Liver (tissue), 9 donors: ENCODE data around the gene DICER1. TPM values are rescaled to one million over a fixed set of nuclear protein-coding genes. Genes with fewer than 3 reads are reported as not detected.

ENCODE experiments used
- DNase-seq: peaks from one replicate; pipeline ENCODE4 v3.0.0-alpha.2; 2017; ENCODE audit warnings: low spot score
- H3K27ac ChIP-seq, 2 donors: one replicate each; pipeline ENCODE4 v1.7.0; 2013; ENCODE audit warnings: inconsistent platforms in 2 of 2, low read length in 2 of 2, control low read depth in 1 of 2, low read depth in 1 of 2, mild to moderate bottlenecking in 1 of 2
- H3K27me3 ChIP-seq, 4 donors: one replicate each; pipeline versions ENCODE4 v1.6.1 to v1.7.0; 2013; ENCODE audit warnings: low read length in 3 of 4, inconsistent platforms in 1 of 4, mild to moderate bottlenecking in 1 of 4, moderate library complexity in 1 of 4; ENCODE audit not compliant: control insufficient read depth in 4 of 4, insufficient read depth in 4 of 4
- H3K36me3 ChIP-seq, 4 donors: one replicate each; pipeline versions ENCODE4 v1.6.1 to v1.7.0; 2013; ENCODE audit warnings: low read length in 3 of 4, mild to moderate bottlenecking in 3 of 4, low read depth in 1 of 4, moderate library complexity in 1 of 4; ENCODE audit not compliant: control insufficient read depth in 4 of 4, insufficient read depth in 3 of 4
- H3K4me1 ChIP-seq, 4 donors: one replicate each; pipeline versions ENCODE4 v1.6.1 to v1.7.0; 2013; ENCODE audit warnings: low read length in 3 of 4, mild to moderate bottlenecking in 3 of 4, moderate library complexity in 1 of 4; ENCODE audit not compliant: control insufficient read depth in 4 of 4, insufficient read depth in 4 of 4
- H3K4me3 ChIP-seq, 3 donors: one replicate each; pipeline versions ENCODE4 v1.6.1 to v1.7.0; 2013; ENCODE audit warnings: low read length in 3 of 3, control low read depth in 1 of 3, low read depth in 1 of 3, mild to moderate bottlenecking in 1 of 3
- H3K9ac ChIP-seq, 2 donors: one replicate each; pipeline ENCODE4 v1.7.0; 2013; ENCODE audit warnings: low read length in 2 of 2, mild to moderate bottlenecking in 2 of 2, moderate library complexity in 2 of 2, control low read depth in 1 of 2, low read depth in 1 of 2
- H3K9me3 ChIP-seq, 4 donors: one replicate each; pipeline versions ENCODE4 v1.6.1 to v1.7.0; 2013; ENCODE audit warnings: low read length in 3 of 4; ENCODE audit not compliant: control insufficient read depth in 4 of 4
- FOXA1 ChIP-seq: IDR thresholded peaks from 2 replicates; pipeline ENCODE4 v1.6.1; 2016; ENCODE audit warnings: antibody characterized with exemption
- FOXA2 ChIP-seq: IDR thresholded peaks from 2 replicates; pipeline ENCODE4 v1.6.1; 2016; ENCODE audit warnings: antibody characterized with exemption
- GABPA ChIP-seq, 2 donors: IDR thresholded peaks in 1 of 2; conservative IDR thresholded peaks in 1 of 2; 2 replicates each; pipeline ENCODE4 v1.6.1; 2016; ENCODE audit warnings: antibody characterized with exemption in 2 of 2, mild to moderate bottlenecking in 1 of 2, moderate library complexity in 1 of 2
- HNF4A ChIP-seq, 2 donors: conservative IDR thresholded peaks; 2 replicates each; pipeline ENCODE4 v1.6.1; 2016; ENCODE audit warnings: antibody characterized with exemption in 2 of 2, mild to moderate bottlenecking in 2 of 2
- HNF4G ChIP-seq: IDR thresholded peaks from 2 replicates; pipeline ENCODE4 v1.6.1; 2016; ENCODE audit warnings: antibody characterized with exemption
- JUND ChIP-seq, 2 donors: IDR thresholded peaks; 2 replicates each; pipeline ENCODE4 v1.6.1; 2016; ENCODE audit warnings: antibody characterized with exemption in 2 of 2
- NR2F2 ChIP-seq: IDR thresholded peaks from 2 replicates; pipeline ENCODE4 v1.6.1; 2016; ENCODE audit warnings: antibody characterized with exemption
- RAD21 ChIP-seq, 2 donors: IDR thresholded peaks; 2 replicates each; pipeline ENCODE4 v1.6.1; 2016; ENCODE audit warnings: antibody characterized with exemption in 2 of 2, mild to moderate bottlenecking in 2 of 2
- SP1 ChIP-seq: IDR thresholded peaks from 2 replicates; pipeline ENCODE4 v1.6.1; 2018; ENCODE audit warnings: antibody characterized with exemption, mild to moderate bottlenecking
- TAF1 ChIP-seq: conservative IDR thresholded peaks from 2 replicates; pipeline ENCODE4 v1.6.1; 2016; ENCODE audit warnings: antibody characterized with exemption, mild to moderate bottlenecking
- YY1 ChIP-seq: IDR thresholded peaks from 2 replicates; pipeline ENCODE4 v1.6.1; 2016; ENCODE audit warnings: antibody characterized with exemption, mild to moderate bottlenecking
- WGBS: extraction: QIAGEN DNeasy Blood & Tissue Kit; methylation state at CpG from one replicate; pipeline ENCODE4 v1.1.7; 2013; 5-methylcytosine and 5-hydroxymethylcytosine counted together
- polyA plus RNA-seq, 2 donors: library from polyadenylated mRNA; stranded (reverse) in 1 of 2; unstranded in 1 of 2; fragments of 200-250 nt in 1 of 2; fragments of >200 nt in 1 of 2; fragmentation: Nextera tagmentation in 1 of 2; extraction: Ambion mirVana in 1 of 2; gene quantifications; one replicate each; pipeline versions ENCODE4 v1.2.1 to v1.2.3, GENCODE V29; 2013 to 2015
- total RNA-seq, 2 donors: library from RNA; depleted of rRNA; stranded (reverse); fragments of >200 nt; gene quantifications; one replicate each; pipeline ENCODE4 v1.2.3, GENCODE V29; 2014
- TF ChIP-seq, protein P1 (sequence below): IDR thresholded peaks from 2 replicates; pipeline ENCODE4 v1.6.1; 2016; ENCODE audit warnings: antibody characterized with exemption
- TF ChIP-seq, protein P2 (sequence below): IDR thresholded peaks from 2 replicates; pipeline ENCODE4 v1.6.1; 2016; ENCODE audit warnings: antibody characterized with exemption
- TF ChIP-seq, protein P3 (sequence below): IDR thresholded peaks from 2 replicates; pipeline ENCODE4 v1.6.1; 2016; ENCODE audit warnings: antibody characterized with exemption, mild to moderate bottlenecking
- TF ChIP-seq, protein P4 (sequence below): fragments of 150-350 bp; IDR thresholded peaks from 2 replicates; pipeline ENCODE4 v1.5.1; 2017; ENCODE audit warnings: improper control_type of control experiment, low read depth, low read length; ENCODE audit not compliant: missing input control
- TF ChIP-seq, protein P5 (sequence below): IDR thresholded peaks from 2 replicates; pipeline ENCODE4 v1.6.1; 2016; ENCODE audit warnings: antibody characterized with exemption
- donor health status: healthy.
- donor health status: healthy.
- donor health status: healthy.
- donor health status: healthy.
- donor health status: healthy.

The DICER1 gene
- total and polyA plus RNA-seq, 4 donors: 7.5 to 43.6 (median 20.3) TPM

DNA sequence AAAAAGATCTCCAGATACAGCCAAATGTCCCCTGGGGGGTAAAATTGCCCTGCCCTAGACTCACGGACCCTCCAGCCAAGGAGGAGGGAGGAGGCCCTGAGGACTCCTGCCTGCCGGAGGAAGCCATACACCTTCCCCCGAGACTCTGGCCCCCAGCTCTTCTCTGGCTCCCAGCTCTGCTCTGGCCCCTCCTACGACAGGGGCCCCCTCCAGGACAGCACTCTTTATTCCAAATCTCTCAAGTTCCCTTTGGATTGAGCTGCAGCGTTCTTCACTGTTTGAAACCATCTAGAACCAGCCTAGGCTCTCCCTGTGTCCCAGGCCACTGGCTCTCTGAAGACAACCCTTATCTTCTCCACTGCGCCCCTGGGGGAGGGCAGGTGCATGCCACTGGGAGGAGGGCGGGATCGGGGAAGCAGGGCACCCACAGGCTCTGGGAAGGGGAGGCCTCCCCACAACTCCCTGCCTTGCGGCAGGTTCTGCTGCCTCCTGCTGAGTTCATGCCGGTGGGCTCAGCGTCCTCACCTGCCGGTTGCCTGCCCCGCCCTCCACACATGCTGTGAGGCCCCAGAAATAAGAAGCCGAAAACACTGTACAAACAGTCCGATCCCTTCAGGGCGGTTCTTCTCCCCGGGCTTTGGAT lies 112.7 kb downstream of the DICER1 start:
- Histone ChIP-seq H3K9me3 (no peaks in the 10 kb centered on the region), H3K4me3 (no peak overlapping the region), H3K27ac (no peak overlapping the region), H3K9ac (no peak overlapping the region), H3K36me3 (no peaks in the 10 kb centered on the region), H3K4me1 (no peaks in the 10 kb centered on the region), H3K27me3 (peaks cover 0 to 9% (median 0%) of the 10 kb centered on the region in 4 donors)
- TF ChIP-seq TAF1 (no peak), FOXA1 (no peak), HNF4G (no peak), YY1 (no peak), JUND (IDR thresholded peaks at IDR 0.05) (no peak), RAD21 (IDR thresholded peaks at IDR 0.05) (no peak), GABPA (IDR thresholded peaks at IDR 0.05 in 1 of 2, conservative IDR thresholded peaks at IDR 0.05 in 1 of 2) (no peak), SP1 (no peak), HNF4A (conservative IDR thresholded peaks at IDR 0.05) (no peak), NR2F2 (no peak), FOXA2 (no peak)
- TF ChIP-seq, protein P1, sequence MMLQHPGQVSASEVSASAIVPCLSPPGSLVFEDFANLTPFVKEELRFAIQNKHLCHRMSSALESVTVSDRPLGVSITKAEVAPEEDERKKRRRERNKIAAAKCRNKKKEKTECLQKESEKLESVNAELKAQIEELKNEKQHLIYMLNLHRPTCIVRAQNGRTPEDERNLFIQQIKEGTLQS: no peak
- TF ChIP-seq, protein P2, sequence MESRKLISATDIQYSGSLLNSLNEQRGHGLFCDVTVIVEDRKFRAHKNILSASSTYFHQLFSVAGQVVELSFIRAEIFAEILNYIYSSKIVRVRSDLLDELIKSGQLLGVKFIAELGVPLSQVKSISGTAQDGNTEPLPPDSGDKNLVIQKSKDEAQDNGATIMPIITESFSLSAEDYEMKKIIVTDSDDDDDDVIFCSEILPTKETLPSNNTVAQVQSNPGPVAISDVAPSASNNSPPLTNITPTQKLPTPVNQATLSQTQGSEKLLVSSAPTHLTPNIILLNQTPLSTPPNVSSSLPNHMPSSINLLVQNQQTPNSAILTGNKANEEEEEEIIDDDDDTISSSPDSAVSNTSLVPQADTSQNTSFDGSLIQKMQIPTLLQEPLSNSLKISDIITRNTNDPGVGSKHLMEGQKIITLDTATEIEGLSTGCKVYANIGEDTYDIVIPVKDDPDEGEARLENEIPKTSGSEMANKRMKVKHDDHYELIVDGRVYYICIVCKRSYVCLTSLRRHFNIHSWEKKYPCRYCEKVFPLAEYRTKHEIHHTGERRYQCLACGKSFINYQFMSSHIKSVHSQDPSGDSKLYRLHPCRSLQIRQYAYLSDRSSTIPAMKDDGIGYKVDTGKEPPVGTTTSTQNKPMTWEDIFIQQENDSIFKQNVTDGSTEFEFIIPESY: no peak
- TF ChIP-seq, protein P3, sequence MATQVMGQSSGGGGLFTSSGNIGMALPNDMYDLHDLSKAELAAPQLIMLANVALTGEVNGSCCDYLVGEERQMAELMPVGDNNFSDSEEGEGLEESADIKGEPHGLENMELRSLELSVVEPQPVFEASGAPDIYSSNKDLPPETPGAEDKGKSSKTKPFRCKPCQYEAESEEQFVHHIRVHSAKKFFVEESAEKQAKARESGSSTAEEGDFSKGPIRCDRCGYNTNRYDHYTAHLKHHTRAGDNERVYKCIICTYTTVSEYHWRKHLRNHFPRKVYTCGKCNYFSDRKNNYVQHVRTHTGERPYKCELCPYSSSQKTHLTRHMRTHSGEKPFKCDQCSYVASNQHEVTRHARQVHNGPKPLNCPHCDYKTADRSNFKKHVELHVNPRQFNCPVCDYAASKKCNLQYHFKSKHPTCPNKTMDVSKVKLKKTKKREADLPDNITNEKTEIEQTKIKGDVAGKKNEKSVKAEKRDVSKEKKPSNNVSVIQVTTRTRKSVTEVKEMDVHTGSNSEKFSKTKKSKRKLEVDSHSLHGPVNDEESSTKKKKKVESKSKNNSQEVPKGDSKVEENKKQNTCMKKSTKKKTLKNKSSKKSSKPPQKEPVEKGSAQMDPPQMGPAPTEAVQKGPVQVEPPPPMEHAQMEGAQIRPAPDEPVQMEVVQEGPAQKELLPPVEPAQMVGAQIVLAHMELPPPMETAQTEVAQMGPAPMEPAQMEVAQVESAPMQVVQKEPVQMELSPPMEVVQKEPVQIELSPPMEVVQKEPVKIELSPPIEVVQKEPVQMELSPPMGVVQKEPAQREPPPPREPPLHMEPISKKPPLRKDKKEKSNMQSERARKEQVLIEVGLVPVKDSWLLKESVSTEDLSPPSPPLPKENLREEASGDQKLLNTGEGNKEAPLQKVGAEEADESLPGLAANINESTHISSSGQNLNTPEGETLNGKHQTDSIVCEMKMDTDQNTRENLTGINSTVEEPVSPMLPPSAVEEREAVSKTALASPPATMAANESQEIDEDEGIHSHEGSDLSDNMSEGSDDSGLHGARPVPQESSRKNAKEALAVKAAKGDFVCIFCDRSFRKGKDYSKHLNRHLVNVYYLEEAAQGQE: no peak
- TF ChIP-seq, protein P4, sequence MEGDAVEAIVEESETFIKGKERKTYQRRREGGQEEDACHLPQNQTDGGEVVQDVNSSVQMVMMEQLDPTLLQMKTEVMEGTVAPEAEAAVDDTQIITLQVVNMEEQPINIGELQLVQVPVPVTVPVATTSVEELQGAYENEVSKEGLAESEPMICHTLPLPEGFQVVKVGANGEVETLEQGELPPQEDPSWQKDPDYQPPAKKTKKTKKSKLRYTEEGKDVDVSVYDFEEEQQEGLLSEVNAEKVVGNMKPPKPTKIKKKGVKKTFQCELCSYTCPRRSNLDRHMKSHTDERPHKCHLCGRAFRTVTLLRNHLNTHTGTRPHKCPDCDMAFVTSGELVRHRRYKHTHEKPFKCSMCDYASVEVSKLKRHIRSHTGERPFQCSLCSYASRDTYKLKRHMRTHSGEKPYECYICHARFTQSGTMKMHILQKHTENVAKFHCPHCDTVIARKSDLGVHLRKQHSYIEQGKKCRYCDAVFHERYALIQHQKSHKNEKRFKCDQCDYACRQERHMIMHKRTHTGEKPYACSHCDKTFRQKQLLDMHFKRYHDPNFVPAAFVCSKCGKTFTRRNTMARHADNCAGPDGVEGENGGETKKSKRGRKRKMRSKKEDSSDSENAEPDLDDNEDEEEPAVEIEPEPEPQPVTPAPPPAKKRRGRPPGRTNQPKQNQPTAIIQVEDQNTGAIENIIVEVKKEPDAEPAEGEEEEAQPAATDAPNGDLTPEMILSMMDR: no peak
- TF ChIP-seq, protein P5, sequence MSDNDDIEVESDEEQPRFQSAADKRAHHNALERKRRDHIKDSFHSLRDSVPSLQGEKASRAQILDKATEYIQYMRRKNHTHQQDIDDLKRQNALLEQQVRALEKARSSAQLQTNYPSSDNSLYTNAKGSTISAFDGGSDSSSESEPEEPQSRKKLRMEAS: no peak
- WGBS: 65% methylated on average over 17 of the region's 17 CpGs
- DNase-seq: no peak
